Brain pericyte (primary cell): ENCODE results near the gene DIAPH2.
"Not testable (repeated sequence)": the region's sequence is repeated elsewhere in the genome, so short reads cannot be mapped to it uniquely, and the experiment has no call there.

Experiments
- DNase-seq: peaks from one replicate; pipeline ENCODE4 v3.0.0-alpha.2; 2012; ENCODE audit warnings: low read depth, low spot score

The DIAPH2 gene

DNA sequence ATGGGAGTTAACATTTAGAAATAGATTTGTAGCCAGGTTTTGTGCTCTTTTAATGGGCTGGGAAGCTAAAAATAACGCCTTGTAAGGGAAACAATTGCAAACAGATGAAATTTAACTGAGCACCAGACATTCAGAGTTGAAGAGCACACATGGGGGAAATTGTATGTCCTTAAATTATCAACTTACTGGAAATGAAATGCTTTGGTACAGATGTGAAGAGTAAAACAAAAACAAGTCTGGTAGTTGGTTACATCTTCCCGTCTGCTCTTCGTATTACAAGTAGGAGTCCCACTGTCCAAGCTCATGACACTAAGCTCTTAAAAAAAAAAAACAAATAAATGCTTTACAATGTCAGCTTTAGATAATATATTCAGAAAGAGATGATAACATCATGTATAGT, 139.5 kb downstream of the DIAPH2 start:
- DNase-seq, result no peak

DNA sequence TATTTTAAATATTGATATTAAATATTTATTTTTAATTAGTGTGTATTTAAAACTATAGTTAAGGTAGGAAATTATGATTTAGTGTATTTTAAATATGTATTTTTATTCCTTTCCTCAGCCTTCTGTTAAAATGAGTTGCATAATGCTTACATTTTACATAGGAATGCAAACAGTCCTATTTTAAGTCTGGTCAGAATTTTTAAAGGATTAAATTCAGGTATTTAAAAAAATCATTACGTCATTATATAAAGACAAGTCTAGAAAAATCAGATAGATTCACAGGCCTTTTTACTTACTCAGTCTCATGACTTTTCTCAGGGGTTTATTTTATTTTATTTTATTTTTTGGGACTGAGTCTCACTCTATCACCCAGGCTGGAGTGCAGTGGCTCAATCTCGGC, 148.7 kb downstream of the DIAPH2 start:
- no peak for DNase-seq

DNA sequence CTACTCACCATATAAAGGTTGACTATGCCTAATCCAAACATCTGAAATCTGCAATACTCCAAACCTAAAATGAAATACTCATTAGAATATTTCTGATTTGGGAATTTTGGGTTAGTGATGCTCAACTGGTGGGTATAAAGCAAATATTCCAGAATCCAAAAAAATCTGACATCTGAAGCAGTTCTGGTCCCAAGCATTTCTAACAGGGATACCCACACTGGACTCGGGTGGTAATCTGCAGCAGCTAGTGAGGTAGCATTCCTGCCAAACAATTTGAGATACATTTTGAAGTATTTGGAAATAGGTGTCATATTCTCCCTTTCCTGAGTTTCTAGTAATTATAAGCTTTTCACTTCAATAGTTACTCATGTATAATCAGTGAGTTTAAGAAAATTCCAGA, 149.5 kb downstream of the DIAPH2 start:
- no peak for DNase-seq

DNA sequence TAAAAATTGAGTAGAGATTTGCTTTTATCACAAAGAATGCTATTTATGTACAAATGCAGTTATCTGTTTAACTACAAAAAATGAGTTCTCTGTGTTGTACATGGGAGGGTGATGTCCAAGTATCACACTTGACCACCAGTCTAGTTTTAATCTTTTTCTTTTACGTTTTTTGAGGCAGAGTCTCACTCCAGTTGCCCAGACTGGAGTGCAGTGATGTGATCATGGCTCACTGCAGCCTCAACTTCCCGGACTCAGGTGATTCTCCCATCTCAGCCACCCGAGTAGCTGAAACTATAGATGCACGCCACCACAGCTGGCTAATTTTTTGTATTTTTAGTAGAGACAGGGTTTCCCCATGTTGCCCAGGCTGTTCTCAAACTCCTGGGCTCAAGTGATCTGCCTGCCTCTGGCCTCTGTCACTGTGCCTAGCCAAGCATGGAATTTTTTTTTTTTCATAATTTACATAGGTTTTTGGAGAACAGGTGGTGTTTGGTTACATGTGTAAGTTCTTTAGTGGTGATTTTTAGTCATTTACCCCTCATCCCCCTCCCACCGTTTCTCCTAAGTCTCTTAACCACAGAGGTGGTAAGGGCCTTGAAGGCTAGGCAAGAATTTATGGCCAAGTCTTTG, 151.1 kb downstream of the DIAPH2 start:
- DNase-seq, result no peak

DNA sequence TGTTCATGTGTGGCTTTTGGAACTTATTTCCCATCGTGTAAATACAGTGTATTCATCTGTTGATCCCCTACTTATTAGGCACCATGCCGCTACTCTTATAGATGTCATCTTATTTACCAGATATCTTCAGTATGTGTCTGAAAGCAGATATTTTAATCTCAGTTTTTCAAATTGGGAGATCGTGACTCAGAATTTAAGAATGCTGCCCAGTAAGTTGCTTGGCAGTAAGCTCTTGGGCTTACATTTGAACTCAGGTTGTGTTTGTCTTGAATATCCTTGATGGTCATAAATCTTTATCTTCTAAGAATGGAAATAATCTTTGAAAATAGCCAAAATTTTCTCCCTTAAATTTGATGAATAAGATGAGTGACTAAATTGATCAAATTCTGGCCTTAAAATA, 153.2 kb downstream of the DIAPH2 start:
- no peak for DNase-seq

DNA sequence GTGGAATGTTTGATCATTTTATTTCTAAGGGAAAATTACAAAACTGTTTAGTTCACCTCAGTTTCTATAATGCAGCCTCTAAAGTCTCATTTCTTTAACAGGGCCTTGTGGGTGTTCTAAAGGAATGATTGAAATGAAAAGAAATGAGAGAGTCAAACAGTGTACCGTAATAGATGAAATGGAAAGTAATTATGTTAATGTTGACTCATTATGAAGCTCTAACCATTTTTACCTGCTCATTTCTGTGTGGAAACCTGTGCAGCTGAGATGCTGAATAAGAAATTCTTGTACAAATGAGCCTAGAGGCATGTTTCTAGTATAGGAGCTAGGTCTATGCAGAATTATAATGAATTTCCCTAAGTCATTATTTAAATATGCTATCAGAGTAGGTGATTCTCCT, 153.9 kb downstream of the DIAPH2 start:
- DNase-seq, result no peak

DNA sequence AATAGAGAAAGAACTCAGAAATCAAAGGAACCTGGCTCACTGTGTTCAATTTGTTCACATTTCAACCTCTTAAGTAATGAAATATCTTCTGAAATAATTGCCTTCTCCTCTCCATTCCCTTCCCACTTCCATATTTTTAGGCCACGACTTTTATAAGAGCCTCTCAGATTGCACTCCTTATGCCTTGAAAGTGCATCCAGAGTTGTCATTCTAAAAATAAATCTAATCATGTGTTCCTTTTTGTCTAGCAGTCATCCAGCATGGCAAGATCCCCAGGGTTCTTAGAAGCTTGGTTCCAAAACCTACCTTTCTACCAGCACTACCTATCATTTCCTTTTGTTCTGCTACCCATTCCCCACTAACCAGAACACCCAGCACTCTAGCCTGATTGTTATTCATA, 156.7 kb downstream of the DIAPH2 start:
- DNase-seq, result no peak

DNA sequence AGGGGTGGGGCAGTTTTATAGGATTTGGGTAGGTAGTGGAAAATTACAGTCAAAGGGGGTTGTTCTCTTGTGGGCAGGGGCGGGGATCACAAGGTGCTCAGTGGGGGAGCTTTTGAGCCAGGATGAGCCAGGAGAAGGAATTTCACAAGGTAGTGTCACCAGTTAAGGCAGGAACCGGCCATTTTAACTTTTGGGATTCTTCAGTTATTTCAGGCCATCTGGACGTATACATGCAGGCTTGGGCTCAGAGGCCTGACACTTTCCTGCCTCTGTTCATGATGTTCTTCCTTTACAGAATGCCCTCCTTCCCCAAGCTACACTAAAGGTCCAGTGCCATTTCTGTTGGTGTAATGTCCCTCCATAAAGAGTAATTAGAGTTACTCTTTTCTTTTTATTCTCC, 157.2 kb downstream of the DIAPH2 start:
- DNase-seq, result not testable (repeated sequence)

DNA sequence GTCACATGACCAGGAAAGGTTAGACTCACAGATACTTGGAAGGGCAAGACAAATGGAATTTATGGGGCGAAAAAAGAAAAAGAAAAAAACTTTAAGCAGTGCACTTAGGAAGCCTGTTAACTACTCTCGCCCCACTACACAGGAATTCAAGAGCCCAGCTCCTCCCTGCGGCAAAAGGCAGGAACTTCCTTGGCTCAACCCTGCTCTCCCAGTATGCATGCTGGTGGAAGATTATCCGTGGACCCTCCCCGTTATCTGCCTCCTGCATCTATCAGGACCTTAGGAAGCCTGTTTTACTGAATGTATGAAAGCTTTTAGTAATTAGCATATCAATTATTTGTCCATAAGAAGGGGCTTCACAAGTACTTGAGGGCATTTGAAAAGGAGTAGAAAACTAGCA, 158.9 kb downstream of the DIAPH2 start:
- no peak for DNase-seq

DNA sequence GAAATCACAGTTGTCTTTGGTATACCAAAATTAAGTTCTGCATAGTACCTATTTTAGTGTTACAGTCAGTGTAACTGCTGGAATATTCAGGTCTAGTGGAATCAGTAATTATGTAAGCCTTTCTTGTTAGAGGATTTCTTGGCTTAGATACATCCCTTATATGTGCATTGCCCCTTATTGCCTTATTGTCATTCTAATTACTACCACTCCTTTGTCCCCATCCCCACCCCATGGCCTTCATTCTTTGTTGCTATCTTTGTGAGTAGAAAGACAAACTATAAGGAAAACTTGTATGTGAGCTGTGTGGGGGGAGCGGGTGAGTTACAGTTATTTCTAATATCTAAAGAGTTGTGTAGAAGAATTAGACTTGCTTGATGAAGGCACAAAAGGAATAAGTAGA, 162.2 kb downstream of the DIAPH2 start:
- DNase-seq, result no peak

DNA sequence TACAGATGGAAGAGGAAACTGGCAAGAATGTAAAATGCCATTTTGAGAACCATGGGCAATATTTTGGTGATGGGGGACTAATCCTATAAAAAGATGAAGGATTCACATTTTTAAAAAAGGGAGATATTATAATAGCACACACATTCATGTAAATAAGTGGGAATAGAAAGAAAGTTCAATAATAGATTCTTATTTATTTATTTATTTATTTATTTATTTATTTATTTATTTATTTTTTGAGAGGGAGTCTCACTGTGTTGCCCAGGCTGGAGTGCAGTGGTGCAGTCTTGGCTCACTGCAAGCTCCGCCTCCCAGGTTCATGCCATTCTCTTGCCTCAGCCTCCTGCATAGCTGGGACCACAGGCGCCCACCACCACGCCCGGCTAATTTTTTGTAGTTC, 174.8 kb downstream of the DIAPH2 start:
- not testable (repeated sequence) for DNase-seq

DNA sequence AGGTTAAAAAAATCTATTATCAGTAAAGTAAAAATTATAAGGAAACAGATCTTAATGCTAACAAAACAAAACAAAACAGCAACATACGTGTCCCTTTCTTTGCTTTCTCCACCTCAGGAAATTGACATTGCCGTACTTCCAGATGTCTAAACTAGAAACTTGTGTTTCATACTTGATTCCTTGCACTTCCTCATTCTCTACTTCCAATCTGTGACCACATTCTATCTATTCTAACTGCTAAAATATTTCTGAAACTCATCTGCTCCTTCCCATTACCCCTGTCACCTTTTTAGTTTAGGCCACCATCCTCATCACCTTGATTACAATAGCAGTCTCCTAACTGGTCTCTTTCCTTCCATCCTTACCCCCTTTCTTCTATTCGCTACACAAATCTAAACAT, 176.6 kb downstream of the DIAPH2 start:
- DNase-seq, result no peak

DNA sequence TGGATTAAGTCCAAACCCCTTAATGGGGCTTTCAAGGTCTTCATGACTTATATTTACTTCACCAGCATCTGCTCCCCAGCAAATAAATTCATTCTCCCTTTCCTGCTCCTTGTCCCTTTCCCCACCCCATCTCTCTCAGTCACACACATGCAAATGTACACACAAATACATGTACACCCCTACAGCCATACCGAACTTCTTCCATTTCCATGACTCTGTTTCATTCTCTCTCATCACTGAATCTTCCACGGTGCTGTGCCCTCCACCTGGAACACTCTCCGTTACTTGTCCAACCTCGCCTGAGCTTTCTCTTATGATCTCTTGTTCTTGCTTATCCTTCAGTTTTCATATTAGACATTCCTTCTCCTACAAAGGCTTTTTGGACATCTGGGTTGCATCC, 177.0 kb downstream of the DIAPH2 start:
- no peak for DNase-seq

DNA sequence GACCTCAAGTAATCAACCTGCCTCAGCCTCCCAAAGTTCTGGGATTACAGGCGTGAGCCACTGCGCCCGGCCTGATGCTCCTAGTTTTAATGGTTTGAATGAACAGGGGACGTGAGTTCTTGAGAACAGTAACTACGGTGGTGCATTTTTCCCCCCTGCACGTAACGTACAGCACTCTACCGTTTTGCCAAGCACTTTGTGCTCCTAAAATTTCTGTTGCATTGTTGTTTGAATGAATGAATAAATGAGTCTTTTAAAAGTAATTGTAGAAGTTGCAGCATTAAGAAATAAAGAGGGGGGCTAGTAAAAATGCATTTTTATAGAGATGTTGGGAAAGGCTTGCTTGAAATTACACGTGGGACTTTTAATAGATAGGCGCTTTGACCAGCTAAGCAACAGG, 199.0 kb downstream of the DIAPH2 start, which contains the start of gene RPA4:
RPA4 (plus strand) TSS at position 301 of the 400 bp plus-strand sequence. CDS start 403 bp downstream, outside the sequence.
- DNase-seq, result no peak

DNA sequence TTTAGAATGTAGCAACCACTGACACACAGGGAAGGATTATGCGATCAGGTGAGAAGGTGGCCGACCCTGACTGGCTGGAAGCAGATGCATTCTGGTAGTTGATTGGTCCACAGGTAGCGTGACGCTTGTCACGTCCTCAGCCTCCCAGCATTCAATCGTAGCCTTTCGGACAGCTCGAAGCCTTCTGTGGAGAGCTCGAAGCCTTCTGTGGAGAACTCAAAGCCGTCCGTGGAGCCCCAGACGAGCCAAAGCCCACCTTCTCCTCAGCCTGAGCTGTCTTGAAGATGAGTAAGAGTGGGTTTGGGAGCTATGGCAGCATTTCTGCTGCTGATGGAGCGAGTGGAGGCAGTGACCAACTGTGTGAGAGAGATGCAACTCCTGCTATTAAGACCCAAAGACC, 199.4 kb downstream of the DIAPH2 start:
- no peak for DNase-seq

DNA sequence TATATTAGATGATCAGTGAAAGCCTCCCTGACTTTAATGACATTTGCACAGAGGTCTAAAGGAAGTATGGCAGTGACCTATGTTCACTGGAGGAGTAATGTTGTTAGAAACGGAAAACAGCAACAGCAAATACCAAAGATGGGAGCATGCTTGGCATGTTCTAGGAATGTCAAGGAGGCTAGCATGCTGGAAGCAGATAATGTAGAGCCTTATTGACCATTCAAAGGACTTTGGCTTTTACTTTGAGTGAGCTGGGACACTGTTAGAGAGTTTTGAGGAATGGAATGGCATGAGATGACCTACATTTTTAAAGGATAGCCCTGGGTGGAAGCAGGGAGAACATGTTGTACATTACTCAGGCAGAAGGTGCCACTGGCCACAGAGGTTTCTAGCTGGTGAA, 205.1 kb downstream of the DIAPH2 start:
- DNase-seq, result no peak

DNA sequence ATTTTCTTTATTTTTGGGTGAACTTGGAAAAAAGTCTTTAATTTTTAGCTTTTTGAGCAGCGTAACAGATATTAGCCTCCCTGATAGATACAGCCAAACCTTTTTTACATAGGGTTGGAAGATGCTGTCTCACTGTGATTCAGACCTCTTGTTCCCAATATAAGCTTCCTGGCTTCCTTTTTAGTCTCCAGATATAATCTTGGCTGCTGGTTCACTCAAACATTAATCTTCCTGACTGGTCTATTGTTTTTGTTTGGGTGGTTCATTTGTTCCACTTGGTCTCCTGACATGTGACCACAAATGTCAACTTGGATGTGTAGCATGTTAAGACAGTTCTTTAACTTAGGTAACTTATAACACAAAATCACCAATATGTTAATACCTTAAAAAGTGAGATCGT, 222.1 kb downstream of the DIAPH2 start:
- DNase-seq, result no peak

DNA sequence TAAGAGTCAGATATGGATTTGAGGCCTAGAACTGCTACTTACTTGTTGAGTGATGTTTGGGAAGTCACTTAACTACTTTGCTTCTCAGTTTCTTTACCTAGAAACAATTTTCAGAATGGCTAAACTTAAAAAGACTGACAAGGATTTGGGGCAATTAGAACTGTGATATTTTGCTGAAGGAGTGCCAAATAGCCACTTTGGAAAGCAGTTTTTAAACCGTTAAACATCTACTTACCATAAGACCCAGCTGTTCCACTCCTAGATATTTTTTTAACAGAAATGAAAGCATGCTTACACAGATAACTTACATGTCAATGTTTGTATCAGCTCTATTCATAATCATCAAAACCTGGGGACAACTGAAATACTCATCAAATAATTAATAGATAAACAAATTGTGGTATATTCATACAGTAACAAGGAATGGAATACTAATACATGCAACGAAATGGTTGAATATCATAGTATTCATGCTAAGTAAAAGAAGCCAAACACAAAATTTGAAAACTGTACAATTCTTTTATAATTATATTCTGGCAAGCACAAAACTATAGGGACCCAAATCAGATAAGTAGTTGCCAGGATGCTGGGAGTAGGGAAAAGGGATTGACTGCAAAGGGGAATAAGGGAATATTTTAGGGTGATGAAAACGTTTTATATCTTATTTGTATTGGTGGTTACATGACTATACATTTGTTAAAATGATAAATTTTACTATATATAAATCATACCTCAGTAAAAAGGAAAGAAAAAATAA, 223.1 kb downstream of the DIAPH2 start:
- DNase-seq, result no peak

DNA sequence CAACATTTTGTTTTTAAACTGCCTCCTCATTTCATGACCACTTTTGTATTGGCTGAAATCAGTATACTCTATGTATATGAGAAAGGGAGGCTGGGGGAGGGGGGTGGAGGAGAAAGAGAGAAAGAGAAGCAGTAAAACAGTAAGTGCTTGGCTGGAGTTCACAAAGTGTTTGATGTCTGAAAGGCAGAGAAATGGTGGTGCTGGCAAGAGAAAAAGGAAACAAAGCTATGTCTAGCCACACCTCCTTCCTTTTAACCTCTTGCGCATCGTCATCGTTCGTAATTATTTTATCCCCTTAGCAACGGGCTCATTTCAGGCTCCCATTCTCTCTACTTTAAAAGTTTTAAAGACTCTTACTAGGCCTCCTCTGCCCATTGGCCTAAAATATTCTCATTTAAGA, 224.6 kb downstream of the DIAPH2 start:
- no peak for DNase-seq

DNA sequence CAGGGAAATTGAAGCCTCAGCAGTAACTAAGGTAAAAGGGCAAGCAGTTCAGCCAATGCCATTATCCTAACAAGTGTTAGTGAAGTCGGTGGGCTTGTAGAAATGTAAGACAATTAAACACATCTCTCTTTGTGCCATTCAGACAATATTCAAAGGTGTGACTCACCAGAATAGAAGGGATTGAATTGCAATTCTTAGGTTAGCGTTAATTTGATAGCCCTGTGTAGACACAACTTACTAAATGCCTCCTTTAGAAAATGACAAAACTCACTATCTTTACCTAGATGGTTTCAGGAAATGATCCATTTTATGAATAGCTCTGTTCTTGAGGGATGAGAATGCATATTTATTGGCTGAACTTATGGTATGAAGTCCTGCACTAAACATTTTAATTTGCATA, 234.2 kb downstream of the DIAPH2 start:
- no peak for DNase-seq

DNA sequence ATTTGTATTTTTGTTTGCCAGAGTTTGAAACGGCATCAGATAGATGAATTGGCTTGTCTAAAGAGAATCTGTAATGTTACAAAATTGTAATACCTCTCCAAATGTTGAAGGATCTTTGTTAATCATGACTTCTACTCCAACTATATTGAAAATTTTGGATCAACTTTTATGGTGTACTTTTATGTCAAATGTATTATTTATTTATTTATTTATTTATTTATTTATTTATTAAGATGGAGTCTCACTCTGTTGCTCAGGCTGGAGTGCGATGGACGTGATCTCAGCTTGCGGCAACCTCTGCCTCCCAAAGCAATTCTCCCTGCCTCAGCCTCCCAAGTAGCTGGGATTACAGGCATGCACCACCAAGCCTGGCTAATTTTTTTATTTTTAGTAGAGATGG, 235.0 kb downstream of the DIAPH2 start:
- no peak for DNase-seq

DNA sequence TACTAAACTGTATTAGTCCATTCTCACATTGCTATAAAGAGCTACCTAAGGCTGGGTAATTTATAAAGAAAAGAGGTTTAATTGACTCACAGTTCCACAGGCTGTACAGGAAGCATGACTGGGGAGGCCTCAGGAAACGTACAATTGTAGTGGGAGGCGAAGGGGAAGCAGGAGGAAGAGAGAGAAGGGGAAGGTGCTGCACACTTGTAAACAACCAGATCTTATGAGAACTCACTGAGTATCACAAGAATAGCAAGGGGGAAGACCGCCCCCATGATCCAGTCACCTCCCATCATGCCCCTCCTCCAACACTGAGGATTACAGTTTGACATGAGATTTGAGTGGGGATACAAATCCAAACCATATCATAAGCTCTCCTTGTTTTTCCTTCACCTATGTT, 239.9 kb downstream of the DIAPH2 start:
- DNase-seq, result no peak

DNA sequence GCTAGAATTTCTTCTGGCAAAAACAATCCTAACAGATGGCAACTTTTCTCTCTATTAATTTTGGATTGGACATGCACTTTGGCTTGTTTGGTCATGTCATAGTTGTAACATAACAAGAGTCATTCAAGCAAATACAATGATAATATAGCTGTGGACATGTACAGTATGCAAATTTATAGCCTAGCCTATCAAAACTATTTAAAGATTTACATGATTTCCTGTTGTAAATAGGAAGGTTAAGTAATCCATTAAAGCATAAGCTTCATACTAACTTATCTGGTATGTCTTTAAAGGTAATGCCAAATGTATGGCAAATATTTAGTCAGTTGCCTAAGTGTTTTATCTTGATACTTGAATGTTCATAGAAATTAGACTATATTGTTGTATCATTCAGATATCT, 244.4 kb downstream of the DIAPH2 start:
- DNase-seq, result no peak

DNA sequence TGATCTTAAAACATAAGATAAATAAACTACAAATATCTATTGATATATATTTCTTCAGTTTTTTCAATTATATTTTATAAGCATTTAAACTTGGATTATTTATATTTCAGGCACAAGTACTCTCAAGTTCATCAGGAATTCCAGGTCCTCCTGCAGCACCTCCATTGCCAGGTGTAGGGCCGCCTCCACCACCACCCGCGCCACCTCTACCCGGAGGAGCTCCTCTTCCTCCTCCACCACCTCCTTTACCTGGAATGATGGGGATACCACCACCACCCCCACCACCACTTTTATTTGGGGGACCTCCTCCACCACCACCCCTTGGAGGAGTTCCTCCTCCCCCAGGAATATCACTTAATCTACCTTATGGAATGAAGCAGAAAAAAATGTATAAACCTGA, 273.1 kb downstream of the DIAPH2 start:
- DNase-seq, result no peak
